Stimulated activated CD4-positive, alpha-beta T cell treated with anti-CD3 and anti-CD28 coated beads, Interleukin-15, amount 100 ng/mL, for 1 hour (primary cell): ENCODE results near the gene MVB12B.

Experiments used
- DNase-seq, 2 donors: peaks; one replicate each; pipeline ENCODE4 v3.0.0-alpha.2; 2020; ENCODE audit warnings: low read depth in 1 of 2, low spot score in 1 of 2

The MVB12B gene

GRCh38 chr9:126361810-126362238, 35.2 kb downstream of the MVB12B start:
- no peak for DNase-seq

DNA sequence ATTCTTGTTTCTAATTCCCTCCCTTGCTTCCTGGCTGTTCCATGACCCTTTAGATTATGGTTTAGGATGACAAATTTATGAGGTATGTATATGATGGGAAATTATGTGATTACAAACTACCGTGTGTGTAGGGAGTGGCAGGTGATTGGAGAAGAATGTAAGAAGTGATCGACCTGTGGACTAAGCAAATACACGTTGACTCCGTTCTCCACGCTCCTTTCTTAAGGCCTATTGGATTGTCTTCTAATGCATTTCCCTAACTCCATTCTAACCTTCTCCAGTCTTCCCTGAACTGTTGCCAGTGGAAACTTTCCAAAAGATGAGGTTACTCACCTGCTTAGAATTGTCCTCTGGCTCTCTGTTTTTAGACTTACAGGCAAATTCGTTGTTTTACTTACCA, 36.6 kb downstream of the MVB12B start:
- no peak for DNase-seq

GRCh38 chr9:126363847-126364671, 37.4 kb downstream of the MVB12B start:
- DNase-seq, result no peak

DNA sequence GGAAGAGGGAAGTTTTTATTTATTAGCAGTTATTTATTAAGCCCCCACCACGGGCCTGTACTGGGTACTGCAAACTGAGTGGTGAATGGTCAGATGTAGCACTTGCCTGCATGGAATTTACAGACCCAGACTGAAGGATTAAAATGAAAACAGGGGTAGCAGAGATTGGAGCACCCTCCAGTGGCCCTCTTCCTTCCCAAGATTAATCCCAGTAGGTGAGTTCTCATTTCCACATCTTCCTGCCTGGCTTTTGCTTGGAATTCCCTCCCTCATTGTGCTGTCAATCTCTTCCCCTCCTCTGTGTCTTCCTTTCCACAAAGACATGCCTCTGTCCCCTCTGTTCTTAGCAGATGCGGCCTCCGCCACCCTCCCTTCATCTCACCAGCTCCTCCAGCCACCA, 39.2 kb downstream of the MVB12B start:
- no peak for DNase-seq

DNA sequence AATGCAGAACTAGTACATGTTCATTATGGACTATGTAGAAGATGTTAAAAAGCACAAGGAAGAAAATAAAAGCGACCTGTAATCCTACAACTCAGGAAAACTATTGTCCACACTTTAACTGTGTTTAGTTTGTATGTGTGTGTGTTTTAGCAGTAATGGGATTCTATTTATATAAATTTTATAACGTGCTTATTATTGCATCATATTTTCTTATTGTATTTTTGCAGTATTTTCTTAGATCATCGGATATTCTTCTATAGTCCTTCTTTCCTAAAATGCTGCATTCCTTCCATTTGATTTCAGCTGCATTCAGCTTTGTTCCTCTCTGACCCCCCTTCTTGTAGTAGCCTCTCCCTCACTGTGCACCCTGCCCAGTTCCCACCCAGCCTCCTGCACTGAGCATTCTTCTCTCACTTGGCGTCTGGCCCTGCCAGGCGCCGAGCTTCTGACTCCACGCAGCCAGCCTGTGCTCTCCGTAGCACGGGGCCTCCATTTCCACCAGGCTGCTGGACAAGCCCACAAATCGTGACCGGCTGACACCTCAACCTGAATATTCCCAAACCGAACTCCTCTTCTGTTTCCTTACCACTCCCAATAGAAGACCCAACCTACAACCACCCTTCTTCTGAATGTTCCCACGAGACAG, 39.9 kb downstream of the MVB12B start:
- no peak for DNase-seq

DNA sequence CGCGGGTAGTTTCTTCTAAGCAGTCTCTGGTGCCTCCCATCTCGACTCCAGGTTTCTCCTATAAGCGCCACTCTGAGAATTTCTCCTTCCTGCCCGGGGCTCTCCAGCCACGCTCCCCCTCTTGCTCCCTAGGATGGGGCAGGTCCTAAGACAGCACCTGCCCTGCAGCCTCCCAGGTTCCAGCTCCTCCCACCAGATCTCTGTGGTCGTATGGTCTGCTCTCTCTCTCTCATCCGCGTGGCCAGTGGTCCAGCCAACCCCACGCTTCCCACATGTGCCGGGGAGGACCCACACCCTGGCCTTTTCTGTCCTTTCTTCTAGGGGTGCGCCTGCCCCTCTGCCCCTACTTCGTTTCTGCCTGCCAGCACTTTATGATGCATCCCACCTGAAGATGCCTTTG, 40.5 kb downstream of the MVB12B start:
- no peak for DNase-seq

DNA sequence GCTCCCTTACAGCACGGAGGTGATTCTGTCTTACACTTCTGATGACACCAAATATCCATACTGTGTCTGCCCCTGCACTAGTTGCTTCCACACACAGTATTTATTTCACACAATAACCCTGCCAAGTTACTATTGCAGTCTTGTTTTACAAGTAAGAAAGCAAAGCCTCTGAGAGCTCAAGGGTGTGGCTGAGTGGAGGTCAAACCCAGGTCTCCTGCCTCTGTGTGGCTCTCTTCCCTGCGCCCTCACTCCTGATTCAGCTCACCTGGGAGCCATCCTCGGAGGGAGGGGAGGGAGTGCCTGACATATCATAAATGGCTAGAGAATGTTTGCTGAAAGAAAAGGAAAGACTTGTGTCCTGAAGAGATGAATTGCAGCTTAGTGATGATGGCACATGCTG, 41.0 kb downstream of the MVB12B start:
- no peak for DNase-seq

DNA sequence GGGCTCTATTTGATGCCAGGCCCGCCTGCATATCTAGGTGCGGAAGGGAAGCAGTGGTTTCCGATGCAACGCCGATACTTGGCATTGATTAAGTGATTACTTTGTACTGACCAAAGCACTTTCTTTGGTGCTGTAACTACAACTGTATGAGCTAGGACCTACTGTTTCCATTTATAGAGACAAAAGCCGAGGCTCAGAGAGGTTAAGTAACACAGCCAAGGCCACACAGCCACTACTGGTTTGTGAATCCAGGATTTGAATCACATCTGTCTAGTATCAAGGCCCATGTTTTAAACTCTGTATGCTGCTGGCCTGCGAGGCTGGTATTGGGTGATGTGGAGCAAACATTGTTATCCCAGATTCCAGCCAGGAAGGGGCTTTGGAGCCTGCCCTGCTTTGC, 41.4 kb downstream of the MVB12B start:
- no peak for DNase-seq

DNA sequence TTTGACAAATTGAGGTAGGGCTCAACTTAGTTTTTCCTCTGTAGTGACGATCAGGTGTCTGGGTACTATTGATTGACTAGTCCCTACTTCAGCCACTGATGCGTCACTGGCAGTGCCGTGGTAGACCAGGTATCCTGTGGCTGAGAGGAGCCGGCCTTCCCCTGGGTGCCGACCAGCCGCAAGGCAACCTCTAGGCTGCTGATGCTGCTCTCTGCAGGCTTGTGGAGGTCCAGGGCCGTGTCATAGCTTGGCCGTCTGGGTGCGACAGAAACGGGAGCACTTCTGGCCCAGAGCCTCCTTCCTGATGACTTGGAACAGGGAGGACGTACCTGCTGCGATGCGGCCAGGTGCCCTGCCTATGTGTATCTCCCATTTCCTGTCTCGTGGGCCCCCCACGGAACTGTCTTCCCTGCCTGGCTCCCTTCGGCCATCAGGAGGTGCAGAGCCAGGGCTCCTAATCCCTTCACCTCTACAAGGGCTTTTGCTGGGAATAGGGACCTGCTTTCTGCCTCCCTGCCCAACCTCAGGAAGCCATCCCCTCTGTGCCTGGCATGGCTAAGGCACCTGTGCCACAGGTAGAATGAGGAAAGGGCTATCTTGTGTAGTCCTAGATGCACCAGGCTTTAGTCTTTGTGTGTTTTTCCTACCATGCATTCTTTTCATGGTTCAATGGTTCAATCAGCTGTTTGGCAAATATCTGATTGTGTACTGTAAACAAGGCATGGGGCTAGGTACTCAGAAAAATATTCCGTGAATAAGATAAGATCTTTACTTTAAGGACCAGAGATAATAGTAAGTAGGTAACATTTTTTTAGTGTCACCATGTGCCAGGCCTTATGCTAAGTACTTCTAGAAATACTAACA, 44.6 kb downstream of the MVB12B start:
- no peak for DNase-seq

GRCh38 chr9:126372716-126373115, 46.1 kb downstream of the MVB12B start:
- no peak for DNase-seq

GRCh38 chr9:126373241-126373640, 46.6 kb downstream of the MVB12B start:
- DNase-seq, result no peak

DNA sequence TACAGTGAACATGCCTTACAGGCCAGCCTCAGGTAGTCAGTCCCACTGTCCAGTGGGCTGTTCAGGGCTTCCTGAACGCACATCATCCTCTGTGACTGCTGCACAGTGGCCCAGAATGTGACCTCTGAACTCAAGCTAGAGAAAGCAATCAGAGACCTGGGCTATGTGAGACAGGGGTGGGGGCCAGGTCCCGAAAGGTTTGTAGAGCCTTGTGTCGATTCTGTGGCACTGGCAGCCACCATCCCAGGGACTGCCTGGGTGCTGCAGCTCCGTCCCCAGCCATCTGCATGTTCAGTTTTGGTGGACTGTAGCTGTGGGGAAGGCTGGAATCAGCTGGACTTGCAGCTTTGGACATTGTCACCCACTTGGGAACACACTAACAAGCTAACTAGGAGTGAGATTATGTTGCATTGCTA, 47.7 kb downstream of the MVB12B start:
- no peak for DNase-seq

DNA sequence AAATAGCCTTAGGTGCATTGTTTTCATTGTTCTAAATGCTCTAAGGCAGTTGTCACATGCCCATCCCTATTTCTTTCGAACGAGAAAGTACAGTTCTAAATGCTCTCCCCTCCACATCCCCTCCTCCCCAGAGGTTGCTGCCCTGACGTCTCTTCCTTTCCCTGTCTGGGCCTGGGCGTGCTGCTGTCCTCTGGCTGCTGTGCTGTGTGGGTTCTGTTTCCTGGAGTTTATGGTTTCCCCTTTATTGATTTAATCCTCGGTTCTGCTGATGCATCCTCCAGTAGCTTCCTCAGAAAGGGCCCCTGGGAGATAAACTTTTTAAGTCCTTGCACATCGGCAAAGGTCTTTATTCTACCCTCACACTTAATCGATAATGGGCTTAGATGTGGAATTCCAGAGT, 48.8 kb downstream of the MVB12B start:
- no peak for DNase-seq

GRCh38 chr9:126376311-126377175, 49.9 kb downstream of the MVB12B start:
- DNase-seq, result no peak

DNA sequence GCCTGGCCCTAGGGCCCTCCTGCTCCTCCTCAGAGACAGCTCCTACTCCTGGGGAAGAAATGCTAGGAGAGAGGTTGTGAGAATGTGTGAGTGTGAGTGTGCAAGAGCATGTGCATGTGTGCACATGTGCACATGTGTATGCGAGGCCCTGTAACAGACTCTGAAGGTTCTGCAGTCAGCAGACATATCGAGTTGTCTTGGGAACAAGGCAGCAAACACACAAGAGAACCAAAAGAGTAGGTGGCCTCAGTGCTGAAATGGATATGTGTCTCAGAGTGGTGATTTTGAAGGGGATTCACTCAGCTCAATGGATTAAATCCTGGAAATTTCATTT, 50.5 kb downstream of the MVB12B start:
- DNase-seq, result no peak

GRCh38 chr9:126377536-126377935, 50.9 kb downstream of the MVB12B start:
- no peak for DNase-seq

GRCh38 chr9:126378761-126379160, 52.1 kb downstream of the MVB12B start:
- no peak for DNase-seq

DNA sequence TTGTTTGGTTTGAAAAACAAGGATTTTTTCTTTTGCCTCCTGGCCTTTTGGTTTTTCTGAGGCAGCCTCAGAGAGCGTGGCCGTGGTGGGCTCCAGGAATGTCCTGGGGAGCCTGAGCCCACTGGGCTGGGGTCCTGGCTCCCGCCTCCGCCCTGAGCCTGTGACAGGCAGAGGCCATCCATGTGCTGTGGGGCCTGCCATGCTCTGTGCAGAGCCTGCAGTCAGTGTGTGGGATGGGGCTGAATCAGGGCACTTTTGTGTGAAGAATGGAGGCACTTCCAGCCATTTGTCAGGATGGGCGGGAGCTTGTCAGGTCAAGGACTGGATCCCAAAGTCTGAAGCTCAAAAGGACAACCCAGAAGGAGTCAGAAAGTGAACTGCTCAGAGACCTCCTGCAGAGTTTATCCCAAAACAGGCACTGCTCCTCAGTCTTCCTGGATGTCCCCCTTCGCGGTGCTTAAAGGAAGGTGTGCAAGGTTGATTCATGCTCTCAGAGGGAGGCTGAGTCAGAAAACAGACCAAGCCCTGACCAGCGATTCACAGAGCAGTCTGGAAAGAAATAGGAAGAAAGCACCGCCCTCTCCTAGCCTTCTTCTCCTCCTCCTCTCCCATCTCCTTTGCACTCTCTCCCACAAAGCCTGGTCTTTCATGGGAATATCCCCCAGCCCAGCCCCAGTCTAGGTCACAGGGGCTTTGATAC, 53.2 kb downstream of the MVB12B start:
- no peak for DNase-seq

DNA sequence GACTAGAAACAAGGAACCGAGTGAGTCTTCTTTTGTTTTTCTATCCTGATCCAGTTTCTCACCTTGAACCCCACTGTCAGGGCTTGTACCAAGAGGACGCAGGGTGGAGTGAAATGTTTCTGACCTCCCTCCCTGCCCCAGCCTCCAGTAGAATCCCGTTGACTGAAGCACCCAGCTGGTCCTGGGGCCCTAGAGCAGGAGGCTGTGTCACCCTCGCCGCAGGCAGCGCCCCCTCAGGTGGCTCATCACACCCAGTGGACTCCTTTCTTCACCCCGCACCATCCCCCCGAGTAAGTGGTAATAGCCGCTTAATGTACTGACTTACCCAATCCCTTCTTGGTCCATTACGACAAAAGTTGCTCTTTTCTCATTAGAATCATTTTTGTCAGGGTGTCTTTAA, 53.8 kb downstream of the MVB12B start:
- no peak for DNase-seq

- no peak for DNase-seq
Observed at GRCh38 chr9:126381195-126381594, 54.6 kb downstream of the MVB12B start.
